Ovary (tissue), 9 donors: ENCODE measurements around the gene CTIF. TPM values are rescaled to one million over a fixed set of nuclear protein-coding genes. Genes with fewer than 3 reads are reported as not detected.

ENCODE experiments used
- DNase-seq, 5 donors: peaks; one replicate each; pipeline ENCODE4 v3.0.0-alpha.2; 2019 to 2020
- H3K27ac ChIP-seq, 2 donors: fragments of 200-600 bp; one replicate each; pipeline versions ENCODE4 v1.5.1 to v1.8.0; 2019 to 2022
- H3K27me3 ChIP-seq: fragments of 200-600 bp; one replicate; pipeline ENCODE4 v1.8.0; 2022
- H3K36me3 ChIP-seq: fragments of 200-600 bp; sonication (generic); one replicate; pipeline ENCODE4 v1.5.1; 2019
- H3K4me1 ChIP-seq: one replicate; pipeline ENCODE4 v1.8.1; 2013; ENCODE audit warnings: mild to moderate bottlenecking, moderate library complexity; ENCODE audit not compliant: insufficient read depth
- H3K4me3 ChIP-seq: fragments of 200-600 bp; sonication (generic); one replicate; pipeline ENCODE4 v1.5.1; 2017
- H3K9me3 ChIP-seq, 2 donors: fragments of 200-600 bp in 1 of 2; sonication (generic) in 1 of 2; one replicate each; pipeline versions ENCODE4 v1.5.1 to v1.8.1; 2013 to 2019; ENCODE audit warnings: mild to moderate bottlenecking in 1 of 2, moderate library complexity in 1 of 2
- EP300 ChIP-seq: sonication (generic); formaldehyde crosslinking; IDR thresholded peaks from one replicate; pipeline ENCODE4 v1.6.1; 2017; ENCODE audit warnings: antibody characterized with exemption
- POLR2A ChIP-seq: fragments of 450-650 bp; IDR thresholded peaks from one replicate; pipeline ENCODE4 v1.6.1; 2017; ENCODE audit warnings: antibody characterized with exemption, mild to moderate bottlenecking, moderate library complexity
- WGBS, 3 donors: extraction: QIAGEN DNeasy Blood & Tissue Kit in 1 of 3; methylation state at CpG; one replicate each; pipeline versions ENCODE4 v1.1.5 to v1.1.7; 2013 to 2017; 5-methylcytosine and 5-hydroxymethylcytosine counted together
- intact Hi-C, 4 donors: fragments of 100-400 bp; cut with DNase I; formaldehyde crosslinking; loops; one replicate each; pipeline versions ENCODE4 v1.11.0 to v1.15.1; 2022 to 2023
- polyA plus RNA-seq, 2 donors: library from polyadenylated mRNA; stranded (reverse); fragments of 200-250 nt in 1 of 2; fragments of 350-450 nt in 1 of 2; fragmentation: Illumina TruSeq in 1 of 2; extraction: RNeasy Lipid Tissue Mini Kit (QIAGEN cat#74804) in 1 of 2; gene quantifications; one replicate each; pipeline ENCODE4 v1.2.3, GENCODE V29; 2013 to 2014
- total RNA-seq, 7 donors: library from RNA; depleted of rRNA in 2 of 7; stranded (reverse); fragments of >200 nt in 2 of 7; fragmentation: NEBNext Ultra II Directional in 3 of 7; extraction: Animal tissue kit (Norgen Biotek cat#: 25700) in 3 of 7; gene quantifications; one replicate each; pipeline versions ENCODE4 v1.1.0 to v1.2.4, GENCODE V29; 2016 to 2023
- TF ChIP-seq, protein P1 (sequence below), 3 donors: fragments of 450-650 bp in 2 of 3; fragments of 200-600 bp in 1 of 3; IDR thresholded peaks; one replicate each; pipeline versions ENCODE4 v1.5.1 to v1.8.0; 2016 to 2022; ENCODE audit warnings: antibody characterized with exemption in 3 of 3, mild to moderate bottlenecking in 1 of 3
- donor health status: DM: no; HTN: no; CAD: no; lungs with moderate emphysema.
- donor health status: DM: no; HTN: no; CAD: no.
- donor health status: Bipolar disorder and iron deficiency.
- donor health status: DM: yes; HTN: yes; CAD: no.
- donor health status: DM: no; HTN: no; CAD: no.
- donor health status: DM: yes; HTN: yes; CAD: no.

The CTIF gene
- total and polyA plus RNA-seq, 9 donors = 18.5 to 94.1 (median 75.2) TPM

DNA sequence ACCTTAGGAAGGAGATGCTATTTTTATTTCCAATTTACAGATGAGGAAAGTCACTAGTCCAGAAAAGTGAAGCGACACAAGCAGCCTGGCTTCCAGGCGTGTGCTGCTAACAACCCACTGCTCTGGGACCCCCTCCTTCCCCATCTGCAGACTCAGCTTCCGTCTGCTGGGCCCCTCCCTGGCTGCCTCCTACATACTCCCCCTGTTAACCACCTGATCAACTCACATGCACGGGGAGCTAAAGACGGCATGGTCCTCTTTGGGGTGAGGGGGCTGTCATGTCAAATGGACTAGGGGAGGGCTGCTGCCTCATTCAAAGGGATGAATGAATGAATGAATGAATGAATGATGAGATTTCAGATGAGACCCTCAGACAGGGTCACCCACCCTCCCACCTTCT lies 184.2 kb downstream of the CTIF start:
- TF ChIP-seq, protein P1, sequence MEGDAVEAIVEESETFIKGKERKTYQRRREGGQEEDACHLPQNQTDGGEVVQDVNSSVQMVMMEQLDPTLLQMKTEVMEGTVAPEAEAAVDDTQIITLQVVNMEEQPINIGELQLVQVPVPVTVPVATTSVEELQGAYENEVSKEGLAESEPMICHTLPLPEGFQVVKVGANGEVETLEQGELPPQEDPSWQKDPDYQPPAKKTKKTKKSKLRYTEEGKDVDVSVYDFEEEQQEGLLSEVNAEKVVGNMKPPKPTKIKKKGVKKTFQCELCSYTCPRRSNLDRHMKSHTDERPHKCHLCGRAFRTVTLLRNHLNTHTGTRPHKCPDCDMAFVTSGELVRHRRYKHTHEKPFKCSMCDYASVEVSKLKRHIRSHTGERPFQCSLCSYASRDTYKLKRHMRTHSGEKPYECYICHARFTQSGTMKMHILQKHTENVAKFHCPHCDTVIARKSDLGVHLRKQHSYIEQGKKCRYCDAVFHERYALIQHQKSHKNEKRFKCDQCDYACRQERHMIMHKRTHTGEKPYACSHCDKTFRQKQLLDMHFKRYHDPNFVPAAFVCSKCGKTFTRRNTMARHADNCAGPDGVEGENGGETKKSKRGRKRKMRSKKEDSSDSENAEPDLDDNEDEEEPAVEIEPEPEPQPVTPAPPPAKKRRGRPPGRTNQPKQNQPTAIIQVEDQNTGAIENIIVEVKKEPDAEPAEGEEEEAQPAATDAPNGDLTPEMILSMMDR (IDR thresholded peaks at IDR 0.05) = no peak
- TF ChIP-seq POLR2A (no peak), EP300 (no peak)
- Histone ChIP-seq H3K36me3 (no peaks in the 10 kb centered on the region), H3K27me3 (no peaks in the 10 kb centered on the region), H3K27ac (no peak overlapping the region), H3K4me3 (no peak overlapping the region), H3K4me1 (peaks cover 3% of the 10 kb centered on the region), H3K9me3 (no peaks in the 10 kb centered on the region)
- intact Hi-C loops = no loop called here
- DNase-seq = no peak
- 87 to 91% (median 88%) methylated on average over 5 of the region's 5 CpGs for whole genome bisulfite sequencing, 3 donors

DNA sequence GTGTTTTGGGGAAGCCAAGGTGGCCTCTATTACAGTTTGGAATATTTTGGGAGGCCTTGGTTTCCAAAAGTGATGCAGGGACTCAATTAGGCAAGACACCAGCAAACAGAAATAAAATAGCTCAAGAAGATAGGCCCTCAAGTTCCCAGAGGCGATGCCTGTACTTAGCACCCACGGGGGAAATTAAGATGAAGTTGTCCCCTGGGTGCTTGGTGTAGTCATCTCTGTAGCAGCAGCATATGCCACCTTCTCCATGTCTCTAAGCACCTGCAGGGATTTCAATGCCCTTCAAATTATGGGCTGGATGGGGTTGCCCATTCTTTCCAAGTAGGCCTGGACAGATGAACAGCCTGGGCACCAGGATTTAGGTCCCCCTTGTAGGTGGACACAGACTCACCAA lies 185.0 kb downstream of the CTIF start:
- TF ChIP-seq, protein P1 (IDR thresholded peaks at IDR 0.05) = no peak
- TF ChIP-seq POLR2A (no peak), EP300 (no peak)
- intact Hi-C loops = no loop called here
- no peak for DNase-seq
- Histone ChIP-seq H3K9me3 (no peaks in the 10 kb centered on the region), H3K4me3 (no peak overlapping the region), H3K27ac (no peak overlapping the region), H3K27me3 (no peaks in the 10 kb centered on the region), H3K36me3 (no peaks in the 10 kb centered on the region), H3K4me1 (peaks cover 3% of the 10 kb centered on the region)
- 93 to 96% (median 96%) methylated on average over 2 of the region's 2 CpGs for WGBS, 3 donors

DNA sequence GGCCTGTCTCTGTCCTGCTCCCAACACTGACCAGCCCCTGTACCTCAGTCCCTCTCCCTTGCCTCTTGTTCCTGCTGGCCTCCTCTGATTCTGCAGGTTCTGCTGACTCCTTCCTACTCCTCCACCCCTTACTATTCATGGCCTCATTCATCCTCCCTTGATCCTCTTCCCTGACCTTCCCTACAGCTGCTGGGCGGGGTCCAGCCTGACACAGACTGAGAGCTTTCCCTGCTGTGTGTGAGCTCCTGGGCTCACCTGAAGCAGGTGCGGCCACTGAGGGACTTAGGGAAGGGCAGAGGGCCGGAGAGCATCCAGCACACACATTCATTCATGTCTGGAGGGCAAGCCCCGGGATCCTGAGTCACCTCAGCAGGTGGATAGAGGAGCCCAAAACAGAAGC lies 185.6 kb downstream of the CTIF start:
- WGBS, 3 donors = 94 to 99% (median 96%) methylated on average over 4 of the region's 4 CpGs
- no peak for TF ChIP-seq EP300
- no peak for TF ChIP-seq POLR2A
- TF ChIP-seq, protein P1 (IDR thresholded peaks at IDR 0.05) = no peak
- Histone ChIP-seq H3K9me3 (no peaks in the 10 kb centered on the region), H3K27ac (no peak overlapping the region), H3K27me3 (no peaks in the 10 kb centered on the region), H3K36me3 (no peaks in the 10 kb centered on the region), H3K4me1 (peaks cover 3% of the 10 kb centered on the region), H3K4me3 (no peak overlapping the region)
- intact Hi-C loops = no loop called here
- DNase-seq = no peak

GRCh38 chr18:48724939-48725338 lies 186.1 kb downstream of the CTIF start:
- H3K4me3 ChIP-seq = no peak overlapping the region
- no peak overlapping the region for H3K27ac ChIP-seq
- no peak for DNase-seq
- H3K9me3 ChIP-seq = no peaks in the 10 kb centered on the region
- no peaks in the 10 kb centered on the region for H3K36me3 ChIP-seq
- peaks cover 3% of the 10 kb centered on the region for H3K4me1 ChIP-seq
- TF ChIP-seq EP300 (no peak), POLR2A (no peak)
- TF ChIP-seq, protein P1 (IDR thresholded peaks at IDR 0.05) = no peak
- H3K27me3 ChIP-seq = no peaks in the 10 kb centered on the region
- intact Hi-C loops = no loop called here
- WGBS, 3 donors = 74 to 84% (median 79%) methylated on average over 5 of the region's 5 CpGs
